VCaP (cell line): Measurements from ENCODE around the gene MLST8.

Experiments
- H3K27ac ChIP-seq: fragments of 450-650 bp; 2 replicates; pipeline ENCODE4 v1.5.1; 2017
- TF ChIP-seq, protein P1 (sequence below): fragments of 450-650 bp; conservative IDR thresholded peaks from 2 replicates; pipeline ENCODE4 v1.5.1; 2017; ENCODE audit warnings: mild to moderate bottlenecking, moderate library complexity

The MLST8 gene, protein sequence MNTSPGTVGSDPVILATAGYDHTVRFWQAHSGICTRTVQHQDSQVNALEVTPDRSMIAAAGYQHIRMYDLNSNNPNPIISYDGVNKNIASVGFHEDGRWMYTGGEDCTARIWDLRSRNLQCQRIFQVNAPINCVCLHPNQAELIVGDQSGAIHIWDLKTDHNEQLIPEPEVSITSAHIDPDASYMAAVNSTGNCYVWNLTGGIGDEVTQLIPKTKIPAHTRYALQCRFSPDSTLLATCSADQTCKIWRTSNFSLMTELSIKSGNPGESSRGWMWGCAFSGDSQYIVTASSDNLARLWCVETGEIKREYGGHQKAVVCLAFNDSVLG

DNA sequence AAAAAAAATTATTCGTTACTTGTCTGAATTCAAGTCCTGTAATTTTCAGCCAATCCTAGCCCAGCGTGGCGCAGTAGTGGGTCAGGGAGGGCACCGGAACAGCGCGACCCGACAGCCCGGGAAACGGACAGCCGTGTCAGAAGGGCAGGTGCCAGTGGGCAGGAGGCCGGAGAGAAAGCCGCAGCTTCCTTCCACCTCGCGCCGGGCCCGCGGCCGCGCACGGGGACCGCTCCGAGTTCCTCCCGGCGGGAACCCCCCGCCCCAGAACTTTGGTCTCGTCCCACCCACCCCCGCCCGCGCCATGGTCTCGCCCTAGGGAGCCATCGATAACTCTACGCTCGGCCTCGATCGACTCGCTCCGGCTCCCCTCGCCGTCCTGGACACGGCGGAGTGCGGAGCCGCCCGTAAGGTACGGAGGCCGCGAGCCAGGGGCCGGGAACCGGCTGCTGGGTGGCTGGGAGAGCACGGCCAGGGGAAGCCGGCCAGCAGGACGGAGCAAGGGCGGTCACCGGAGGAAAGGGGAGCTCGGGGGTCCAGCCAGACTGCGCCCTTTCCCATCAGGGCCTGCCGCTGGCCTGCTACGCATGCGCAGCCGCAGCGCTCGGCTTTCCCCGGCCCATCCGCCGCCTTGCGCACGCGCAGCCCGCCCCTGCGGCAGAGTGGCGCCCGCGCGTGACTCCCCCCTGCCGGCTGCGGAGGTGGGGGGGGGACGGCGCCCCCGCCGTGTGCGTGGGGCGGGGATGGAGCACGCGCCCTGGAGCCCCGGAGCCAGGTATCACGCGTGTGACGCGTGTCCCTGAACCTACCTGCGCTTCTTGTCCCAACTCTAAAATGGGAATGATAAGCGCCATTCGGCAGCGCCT, at the start of gene MLST8:
TSS of gene MLST8 (plus strand) at position 351 of the 863 bp plus-strand sequence. CDS start 632 bp downstream, outside the sequence.
- peak within 1 kb of the TSS; percentile 89 for H3K27ac ChIP-seq
- TF ChIP-seq, protein P1, sequence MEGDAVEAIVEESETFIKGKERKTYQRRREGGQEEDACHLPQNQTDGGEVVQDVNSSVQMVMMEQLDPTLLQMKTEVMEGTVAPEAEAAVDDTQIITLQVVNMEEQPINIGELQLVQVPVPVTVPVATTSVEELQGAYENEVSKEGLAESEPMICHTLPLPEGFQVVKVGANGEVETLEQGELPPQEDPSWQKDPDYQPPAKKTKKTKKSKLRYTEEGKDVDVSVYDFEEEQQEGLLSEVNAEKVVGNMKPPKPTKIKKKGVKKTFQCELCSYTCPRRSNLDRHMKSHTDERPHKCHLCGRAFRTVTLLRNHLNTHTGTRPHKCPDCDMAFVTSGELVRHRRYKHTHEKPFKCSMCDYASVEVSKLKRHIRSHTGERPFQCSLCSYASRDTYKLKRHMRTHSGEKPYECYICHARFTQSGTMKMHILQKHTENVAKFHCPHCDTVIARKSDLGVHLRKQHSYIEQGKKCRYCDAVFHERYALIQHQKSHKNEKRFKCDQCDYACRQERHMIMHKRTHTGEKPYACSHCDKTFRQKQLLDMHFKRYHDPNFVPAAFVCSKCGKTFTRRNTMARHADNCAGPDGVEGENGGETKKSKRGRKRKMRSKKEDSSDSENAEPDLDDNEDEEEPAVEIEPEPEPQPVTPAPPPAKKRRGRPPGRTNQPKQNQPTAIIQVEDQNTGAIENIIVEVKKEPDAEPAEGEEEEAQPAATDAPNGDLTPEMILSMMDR, result no peak

DNA sequence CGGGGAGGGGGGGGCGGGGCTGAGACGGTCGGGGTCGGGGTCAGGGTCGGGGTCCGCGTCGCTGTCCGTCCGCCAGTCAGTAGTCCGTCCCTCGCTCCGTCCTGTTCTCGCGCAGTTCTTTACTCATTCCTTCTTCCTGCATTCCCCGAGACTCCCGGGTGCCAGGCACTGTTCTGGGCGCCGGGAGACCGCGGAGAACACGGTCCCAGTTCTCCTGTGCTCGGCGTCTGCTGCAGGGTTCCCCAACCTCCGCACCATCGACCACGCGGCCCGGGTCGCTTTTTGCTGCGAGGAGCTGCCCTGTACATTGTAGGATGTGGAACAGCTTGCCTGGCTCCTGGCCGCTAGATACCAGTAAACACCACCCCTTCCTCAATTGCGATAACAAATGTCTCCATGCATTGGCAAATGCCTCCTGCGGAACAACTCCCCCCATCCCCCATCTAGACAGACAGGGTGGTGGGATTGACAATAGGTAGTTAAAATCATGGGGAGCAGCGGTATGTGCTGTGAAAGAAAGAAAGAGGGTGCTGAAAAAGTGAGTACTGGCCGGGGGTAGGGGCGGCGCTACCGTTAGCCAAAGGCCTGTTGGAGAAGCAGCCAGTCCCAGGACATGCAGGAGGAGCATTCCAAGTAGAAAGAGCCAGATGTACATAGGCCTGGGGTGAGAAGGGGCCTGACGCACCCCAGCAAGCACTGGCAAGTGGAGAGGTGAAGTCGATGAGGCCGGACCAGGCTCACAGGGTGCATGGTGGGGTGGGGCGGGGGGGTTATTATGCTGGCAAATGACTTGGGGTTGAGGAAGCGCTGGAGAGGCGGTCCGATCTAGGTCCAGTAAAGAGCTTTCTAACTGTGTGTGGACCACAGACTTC, 49.0 kb upstream of the MLST8 start:
- TF ChIP-seq, protein P1, result no peak
- H3K27ac ChIP-seq, result peak overlapping the region; percentile 89

DNA sequence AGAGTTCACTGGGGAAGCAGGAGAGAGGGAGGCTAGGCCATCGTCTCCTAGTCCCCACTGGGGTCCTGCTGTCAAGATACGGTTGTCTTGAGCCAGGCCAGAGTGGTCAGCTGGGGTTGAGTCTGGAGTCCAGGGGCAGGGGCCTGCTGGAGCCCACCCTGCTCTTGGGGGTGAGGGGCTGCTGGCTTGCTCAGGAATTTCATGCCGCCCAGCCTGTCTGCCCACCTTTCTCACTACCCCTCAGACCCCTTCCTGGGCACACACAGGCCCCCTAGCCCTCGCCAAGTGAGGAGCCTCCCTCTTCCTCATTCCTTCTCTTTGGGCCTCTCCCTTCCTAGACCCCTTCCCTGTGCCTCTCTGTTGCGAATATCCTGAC, 48.4 kb upstream of the MLST8 start:
- TF ChIP-seq, protein P1, result no peak
- peak overlapping the region; percentile 89; the same call in 1 of the 2 replicates for H3K27ac ChIP-seq

DNA sequence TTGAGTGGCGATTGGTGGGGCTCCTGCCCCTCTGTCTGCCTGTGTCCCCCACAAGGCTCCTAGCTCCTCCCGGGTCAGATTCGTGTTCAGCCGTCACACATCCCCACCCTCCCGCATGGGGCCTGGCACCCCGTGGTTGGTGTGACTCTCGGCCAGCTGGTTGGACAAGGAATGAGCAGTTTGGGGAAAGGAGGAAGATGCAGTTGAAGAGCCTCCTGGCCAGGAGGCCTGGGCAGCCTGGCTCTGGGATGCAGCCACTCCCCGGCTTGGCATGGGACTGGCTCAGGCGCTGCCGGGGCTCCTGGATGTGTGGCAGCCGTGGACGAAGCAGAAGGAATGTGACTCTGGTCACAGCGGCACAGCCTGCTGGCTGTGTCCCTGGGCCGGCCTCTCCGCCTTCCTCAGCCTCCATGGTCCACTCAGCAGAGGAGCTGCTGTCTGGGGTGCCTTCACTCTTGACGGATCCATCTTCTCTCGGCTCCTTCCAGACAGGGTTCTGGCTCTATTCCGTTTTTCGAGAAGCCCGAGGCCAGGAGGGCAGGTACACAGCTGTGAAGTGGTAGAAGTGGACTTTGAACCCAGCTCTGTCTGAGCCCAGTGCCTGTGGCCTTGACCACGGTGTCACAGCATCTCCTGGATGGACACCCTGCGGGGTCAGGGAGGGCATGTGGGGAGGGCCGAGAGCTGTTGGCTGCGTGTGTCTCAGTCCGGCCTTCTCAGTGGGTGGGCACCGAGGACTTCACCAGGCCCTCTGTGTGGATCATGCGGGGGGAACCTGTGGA, 47.6 kb upstream of the MLST8 start:
- H3K27ac ChIP-seq, result peak overlapping the region; percentile 89; the same call in 1 of the 2 replicates
- TF ChIP-seq, protein P1, result no peak

DNA sequence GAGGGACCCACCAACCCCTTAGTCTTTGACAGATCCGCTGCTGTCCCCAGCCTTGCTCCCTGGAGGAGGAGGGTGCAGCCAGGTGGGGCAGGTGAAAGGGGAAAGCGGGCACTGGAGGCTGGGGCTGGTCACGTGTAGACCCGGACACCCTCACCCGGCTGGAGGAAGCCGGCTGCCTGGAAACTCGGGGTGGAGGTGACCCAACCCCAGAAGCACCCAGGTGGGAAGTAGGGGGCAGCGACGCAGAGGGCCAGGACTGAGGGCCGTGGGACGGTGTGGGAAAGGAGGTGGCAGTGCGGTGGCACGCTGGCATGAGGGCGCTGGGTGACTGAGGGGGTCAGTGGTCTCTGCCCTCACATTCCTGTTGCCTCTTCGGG, 47.0 kb upstream of the MLST8 start:
- H3K27ac ChIP-seq, result no peak overlapping the region
- TF ChIP-seq, protein P1, result no peak

DNA sequence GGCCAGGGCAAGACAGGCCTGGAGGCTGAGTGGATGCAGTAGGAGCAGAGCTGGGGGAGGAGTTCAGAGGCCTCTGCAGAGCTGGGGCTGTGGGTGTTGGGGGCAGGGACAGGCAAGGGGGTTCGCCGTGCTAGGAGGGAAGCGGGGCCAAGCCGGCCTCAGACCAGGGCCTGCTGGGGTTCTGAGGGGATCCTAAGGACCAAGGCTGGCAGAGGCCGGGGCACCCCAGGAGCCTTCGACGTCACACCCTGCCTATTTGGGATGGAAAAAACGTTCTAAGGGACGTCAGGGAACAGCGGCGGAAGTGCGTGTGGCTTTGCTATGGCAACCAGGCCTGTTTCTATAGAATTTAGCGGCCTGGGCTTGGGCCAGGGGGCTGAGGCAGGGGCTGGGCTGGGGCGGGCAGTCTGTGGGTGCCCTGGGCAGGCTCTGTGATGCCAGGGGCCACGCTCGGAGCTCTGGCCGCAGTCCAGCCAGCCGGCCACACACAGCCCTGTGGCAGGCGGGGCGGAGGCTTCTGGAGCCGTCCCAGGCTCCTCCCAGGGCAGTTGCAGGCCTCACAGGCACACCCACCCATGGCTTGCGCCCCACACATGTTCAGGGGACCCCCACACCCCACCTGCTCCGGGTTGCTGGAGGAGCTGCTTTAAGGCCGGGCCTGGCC, 45.9 kb upstream of the MLST8 start:
- no peak overlapping the region for H3K27ac ChIP-seq
- TF ChIP-seq, protein P1, result no peak
